ENCODE measurements around the gene YIPF2.

YIPF2 gene

GRCh38 chr19:10927730-10928562, 493 bp downstream of the YIPF2 start:
- Histone ChIP-seq H3K36me3 (ENCODE audit: control insufficient read depth, low read depth, low read length) (peaks cover 15% of the 10 kb centered on the region), H3K9ac (ENCODE audit: low read length) (peak overlapping the region; percentile 55), H3K27ac (ENCODE audit: low read length) (no peak overlapping the region), H3K27me3 (ENCODE audit: control insufficient read depth, insufficient read depth, low read length) (no peaks in the 10 kb centered on the region), H3K4me1 (ENCODE audit: control insufficient read depth, low read depth, low read length) (no peaks in the 10 kb centered on the region), H3K9me3 (ENCODE audit: control insufficient read depth, low read depth, low read length) (no peaks in the 10 kb centered on the region), H3K4me3 (ENCODE audit: low read length) (peak overlapping the region; percentile 86)

- H3K4me1 ChIP-seq (ENCODE audit: control insufficient read depth, low read depth, low read length): no peaks in the 10 kb centered on the region
- H3K27ac ChIP-seq (ENCODE audit: low read length): no peak overlapping the region
- H3K27me3 ChIP-seq (ENCODE audit: control insufficient read depth, insufficient read depth, low read length): no peaks in the 10 kb centered on the region
- H3K9me3 ChIP-seq (ENCODE audit: control insufficient read depth, low read depth, low read length): no peaks in the 10 kb centered on the region
- no peak overlapping the region for H3K9ac ChIP-seq (ENCODE audit: low read length)
- peaks cover 28% of the 10 kb centered on the region for H3K36me3 ChIP-seq (ENCODE audit: control insufficient read depth, low read depth, low read length)
- H3K4me3 ChIP-seq (ENCODE audit: low read length): no peak overlapping the region
Observed at GRCh38 chr19:10924597-10924996, 3.8 kb downstream of the YIPF2 start.

- Histone ChIP-seq H3K27me3 (ENCODE audit: control insufficient read depth, insufficient read depth, low read length) (no peaks in the 10 kb centered on the region), H3K9me3 (ENCODE audit: control insufficient read depth, low read depth, low read length) (no peaks in the 10 kb centered on the region), H3K36me3 (ENCODE audit: control insufficient read depth, low read depth, low read length) (peaks cover 36% of the 10 kb centered on the region), H3K4me3 (ENCODE audit: low read length) (no peak overlapping the region), H3K4me1 (ENCODE audit: control insufficient read depth, low read depth, low read length) (no peaks in the 10 kb centered on the region), H3K27ac (ENCODE audit: low read length) (no peak overlapping the region), H3K9ac (ENCODE audit: low read length) (no peak overlapping the region)
Observed at GRCh38 chr19:10923260-10924112, 5.0 kb downstream of the YIPF2 start.

- Histone ChIP-seq H3K36me3 (ENCODE audit: control insufficient read depth, low read depth, low read length) (peaks cover 36% of the 10 kb centered on the region), H3K4me3 (ENCODE audit: low read length) (no peak overlapping the region), H3K27me3 (ENCODE audit: control insufficient read depth, insufficient read depth, low read length) (no peaks in the 10 kb centered on the region), H3K9ac (ENCODE audit: low read length) (no peak overlapping the region), H3K9me3 (ENCODE audit: control insufficient read depth, low read depth, low read length) (no peaks in the 10 kb centered on the region), H3K4me1 (ENCODE audit: control insufficient read depth, low read depth, low read length) (no peaks in the 10 kb centered on the region), H3K27ac (ENCODE audit: low read length) (no peak overlapping the region)
Observed at GRCh38 chr19:10922638-10923014, 5.8 kb downstream of the YIPF2 start.

- Histone ChIP-seq H3K4me1 (ENCODE audit: control insufficient read depth, low read depth, low read length) (no peaks in the 10 kb centered on the region), H3K27ac (ENCODE audit: low read length) (no peak overlapping the region), H3K9me3 (ENCODE audit: control insufficient read depth, low read depth, low read length) (no peaks in the 10 kb centered on the region), H3K36me3 (ENCODE audit: control insufficient read depth, low read depth, low read length) (peaks cover 36% of the 10 kb centered on the region), H3K27me3 (ENCODE audit: control insufficient read depth, insufficient read depth, low read length) (no peaks in the 10 kb centered on the region), H3K9ac (ENCODE audit: low read length) (no peak overlapping the region), H3K4me3 (ENCODE audit: low read length) (no peak overlapping the region)
Observed at GRCh38 chr19:10921910-10922637, 6.4 kb downstream of the YIPF2 start.

- Histone ChIP-seq H3K4me3 (ENCODE audit: low read length) (no peak overlapping the region), H3K27me3 (ENCODE audit: control insufficient read depth, insufficient read depth, low read length) (no peaks in the 10 kb centered on the region), H3K4me1 (ENCODE audit: control insufficient read depth, low read depth, low read length) (no peaks in the 10 kb centered on the region), H3K9ac (ENCODE audit: low read length) (no peak overlapping the region), H3K36me3 (ENCODE audit: control insufficient read depth, low read depth, low read length) (peaks cover 36% of the 10 kb centered on the region), H3K9me3 (ENCODE audit: control insufficient read depth, low read depth, low read length) (no peaks in the 10 kb centered on the region), H3K27ac (ENCODE audit: low read length) (no peak overlapping the region)
Observed at GRCh38 chr19:10921199-10921909, 7.1 kb downstream of the YIPF2 start.

- no peaks in the 10 kb centered on the region for H3K27me3 ChIP-seq (ENCODE audit: control insufficient read depth, insufficient read depth, low read length)
- no peak overlapping the region for H3K27ac ChIP-seq (ENCODE audit: low read length)
- no peak overlapping the region for H3K9ac ChIP-seq (ENCODE audit: low read length)
- no peaks in the 10 kb centered on the region for H3K4me1 ChIP-seq (ENCODE audit: control insufficient read depth, low read depth, low read length)
- H3K4me3 ChIP-seq (ENCODE audit: low read length): no peak overlapping the region
- H3K36me3 ChIP-seq (ENCODE audit: control insufficient read depth, low read depth, low read length): peaks cover 36% of the 10 kb centered on the region
- no peaks in the 10 kb centered on the region for H3K9me3 ChIP-seq (ENCODE audit: control insufficient read depth, low read depth, low read length)
Observed at GRCh38 chr19:10920781-10921180, 7.7 kb downstream of the YIPF2 start.

GRCh38 chr19:10920288-10920655, 8.2 kb downstream of the YIPF2 start:
- Histone ChIP-seq H3K4me1 (ENCODE audit: control insufficient read depth, low read depth, low read length) (no peaks in the 10 kb centered on the region), H3K27ac (ENCODE audit: low read length) (no peak overlapping the region), H3K9ac (ENCODE audit: low read length) (no peak overlapping the region), H3K36me3 (ENCODE audit: control insufficient read depth, low read depth, low read length) (peaks cover 36% of the 10 kb centered on the region), H3K9me3 (ENCODE audit: control insufficient read depth, low read depth, low read length) (no peaks in the 10 kb centered on the region), H3K27me3 (ENCODE audit: control insufficient read depth, insufficient read depth, low read length) (no peaks in the 10 kb centered on the region), H3K4me3 (ENCODE audit: low read length) (no peak overlapping the region)

GRCh38 chr19:10919352-10920287, 8.8 kb downstream of the YIPF2 start:
- Histone ChIP-seq H3K9me3 (ENCODE audit: control insufficient read depth, low read depth, low read length) (no peaks in the 10 kb centered on the region), H3K4me3 (ENCODE audit: low read length) (no peak overlapping the region)

GRCh38 chr19:10918359-10918758, 10.1 kb downstream of the YIPF2 start:
- Histone ChIP-seq H3K9me3 (ENCODE audit: control insufficient read depth, low read depth, low read length) (no peaks in the 10 kb centered on the region), H3K4me1 (ENCODE audit: control insufficient read depth, low read depth, low read length) (no peaks in the 10 kb centered on the region), H3K36me3 (ENCODE audit: control insufficient read depth, low read depth, low read length) (peaks cover 27% of the 10 kb centered on the region), H3K4me3 (ENCODE audit: low read length) (no peak overlapping the region), H3K27ac (ENCODE audit: low read length) (no peak overlapping the region), H3K9ac (ENCODE audit: low read length) (no peak overlapping the region), H3K27me3 (ENCODE audit: control insufficient read depth, insufficient read depth, low read length) (no peaks in the 10 kb centered on the region)

More at GRCh38 chr19:10919352-10920287, 8.8 kb downstream of the YIPF2 start:
- H3K9ac ChIP-seq (ENCODE audit: low read length): no peak overlapping the region
- peaks cover 36% of the 10 kb centered on the region for H3K36me3 ChIP-seq (ENCODE audit: control insufficient read depth, low read depth, low read length)
- no peak overlapping the region for H3K27ac ChIP-seq (ENCODE audit: low read length)
- H3K27me3 ChIP-seq (ENCODE audit: control insufficient read depth, insufficient read depth, low read length): no peaks in the 10 kb centered on the region
- H3K4me1 ChIP-seq (ENCODE audit: control insufficient read depth, low read depth, low read length): no peaks in the 10 kb centered on the region

All from iPS-18a (cell line).